Measurements from ENCODE around the gene AP1M1. TPM values are rescaled to one million over a fixed set of nuclear protein-coding genes. Genes with fewer than 3 reads are reported as not detected.

AP1M1 gene
- total RNA-seq, 1 donor from 2014 or later, result 85.5 TPM

GRCh38 chr19:16207063-16207462 is 9.4 kb downstream of the AP1M1 start:
- Mint-ChIP-seq H3K27ac (ENCODE audit: unreplicated experiment) (no peak overlapping the region), H3K4me3 (ENCODE audit: unreplicated experiment) (no peak overlapping the region)
- no peak for TF ChIP-seq CTCF (IDR thresholded peaks at IDR 0.05)

GRCh38 chr19:16207490-16208025 is 9.8 kb downstream of the AP1M1 start:
- no peak for DNase-seq (ENCODE audit: extremely low spot score, unreplicated experiment)
- Mint-ChIP-seq H3K4me3 (ENCODE audit: unreplicated experiment) (no peak overlapping the region), H3K9me3 (ENCODE audit: unreplicated experiment) (no peaks in the 10 kb centered on the region), H3K36me3 (ENCODE audit: unreplicated experiment) (peaks cover 51% of the 10 kb centered on the region), H3K4me1 (ENCODE audit: unreplicated experiment) (no peaks in the 10 kb centered on the region), H3K27me3 (ENCODE audit: unreplicated experiment) (no peaks in the 10 kb centered on the region), H3K27ac (ENCODE audit: unreplicated experiment) (no peak overlapping the region)
- TF ChIP-seq CTCF (IDR thresholded peaks at IDR 0.05), result no peak

More at GRCh38 chr19:16207063-16207462, 9.4 kb downstream of the AP1M1 start:
- Mint-ChIP-seq H3K9me3 (ENCODE audit: unreplicated experiment) (no peaks in the 10 kb centered on the region), H3K36me3 (ENCODE audit: unreplicated experiment) (peaks cover 49% of the 10 kb centered on the region), H3K4me1 (ENCODE audit: unreplicated experiment) (no peaks in the 10 kb centered on the region), H3K27me3 (ENCODE audit: unreplicated experiment) (no peaks in the 10 kb centered on the region)
- no peak for DNase-seq (ENCODE audit: extremely low spot score, unreplicated experiment)

- H3K9me3 Mint-ChIP-seq (ENCODE audit: unreplicated experiment), result no peaks in the 10 kb centered on the region
- TF ChIP-seq CTCF (IDR thresholded peaks at IDR 0.05), result no peak
- no peaks in the 10 kb centered on the region for H3K4me1 Mint-ChIP-seq (ENCODE audit: unreplicated experiment)
- peaks cover 58% of the 10 kb centered on the region for H3K36me3 Mint-ChIP-seq (ENCODE audit: unreplicated experiment)
- H3K4me3 Mint-ChIP-seq (ENCODE audit: unreplicated experiment), result no peak overlapping the region
- H3K27ac Mint-ChIP-seq (ENCODE audit: unreplicated experiment), result no peak overlapping the region
- H3K27me3 Mint-ChIP-seq (ENCODE audit: unreplicated experiment), result no peaks in the 10 kb centered on the region
- no peak for DNase-seq (ENCODE audit: extremely low spot score, unreplicated experiment)
Measured at GRCh38 chr19:16208064-16208759, 10.5 kb downstream of the AP1M1 start.

- H3K36me3 Mint-ChIP-seq (ENCODE audit: unreplicated experiment), result peaks cover 56% of the 10 kb centered on the region
- no peak overlapping the region for H3K4me3 Mint-ChIP-seq (ENCODE audit: unreplicated experiment)
- no peaks in the 10 kb centered on the region for H3K4me1 Mint-ChIP-seq (ENCODE audit: unreplicated experiment)
- no peak for DNase-seq (ENCODE audit: extremely low spot score, unreplicated experiment)
- no peaks in the 10 kb centered on the region for H3K27me3 Mint-ChIP-seq (ENCODE audit: unreplicated experiment)
- no peaks in the 10 kb centered on the region for H3K9me3 Mint-ChIP-seq (ENCODE audit: unreplicated experiment)
- no peak for TF ChIP-seq CTCF (IDR thresholded peaks at IDR 0.05)
- no peak overlapping the region for H3K27ac Mint-ChIP-seq (ENCODE audit: unreplicated experiment)
Measured at GRCh38 chr19:16208847-16209665, 11.3 kb downstream of the AP1M1 start.

- Mint-ChIP-seq H3K9me3 (ENCODE audit: unreplicated experiment) (no peaks in the 10 kb centered on the region), H3K4me1 (ENCODE audit: unreplicated experiment) (no peaks in the 10 kb centered on the region), H3K36me3 (ENCODE audit: unreplicated experiment) (peaks cover 59% of the 10 kb centered on the region), H3K4me3 (ENCODE audit: unreplicated experiment) (no peak overlapping the region), H3K27me3 (ENCODE audit: unreplicated experiment) (no peaks in the 10 kb centered on the region), H3K27ac (ENCODE audit: unreplicated experiment) (no peak overlapping the region)
- no peak for TF ChIP-seq CTCF (IDR thresholded peaks at IDR 0.05)
- DNase-seq (ENCODE audit: extremely low spot score, unreplicated experiment), result no peak
Measured at GRCh38 chr19:16210168-16210567, 12.5 kb downstream of the AP1M1 start.

Measured in osteocyte (in vitro differentiated cells).